K562 (cell line): ENCODE data around the gene IFT172. TPM values are rescaled to one million over a fixed set of nuclear protein-coding genes. Genes with fewer than 3 reads are reported as not detected.

Experiments
- ATAC-seq: fragments of 200-7000 bp; cut with Tn5 transposase; 3 replicates; pipeline ENCODE4 v1.9.1; 2020; ENCODE audit warnings: moderate library complexity
- BruUV-seq: library from RNA; stranded (reverse); fragments of 400-500 nt; replicated peaks from 2 replicates; lab custom pipeline; 2021; lab: Mats Ljungman, UMichigan
- CTCF ChIA-PET: fragments of 300-600 bp; formaldehyde crosslinking; extraction: SDS; loops from one replicate; lab custom pipeline; 2021; ENCODE audit warnings: low intra/inter-chr PET ratio; lab: Yijun Ruan, JAX
- POLR2A ChIA-PET: fragments of 300-600, 350-650 bp; sonication (Branson Sonifier 250); formaldehyde crosslinking; extraction: SDS; loops from one replicate; lab custom pipeline; 2021; ENCODE audit warnings: antibody characterized with exemption, inconsistent platforms; lab: Yijun Ruan, JAX
- DNase-seq, 4 experiments: peaks; one replicate each; pipeline versions ENCODE4 v3.0.0 to v3.0.0-alpha.2; 2011 to 2018; ENCODE audit warnings: low spot score in 3 of 4, mixed read lengths in 3 of 4; ENCODE audit errors: extremely low read depth in 1 of 4
- FAIRE-seq: peaks from 2 replicates; lab custom pipeline; 2011; peaks lifted over from hg19 to GRCh38; lab: Jason Lieb, UNC
- H2AFZ ChIP-seq: 2 replicates; pipeline ENCODE4 v1.6.0; 2011; ENCODE audit warnings: low read depth, low read length, control low read depth, inconsistent platforms
- H3K27ac ChIP-seq: fragments of 200-600 bp; 3 replicates; pipeline ENCODE4 v1.8.0; 2011; ENCODE audit warnings: low read depth, mild to moderate bottlenecking, control low read depth, inconsistent platforms, low read length, moderate library complexity, mixed read lengths; ENCODE audit errors: extremely low read depth
- H3K27me3 ChIP-seq, 2 experiments: fragments of 300-600 bp in 1 of 2; 2 replicates in 1 of 2; 3 replicates in 1 of 2; pipeline versions ENCODE4 v1.6.0 to v1.8.0; 2011; ENCODE audit warnings: inconsistent platforms in 2 of 2, low read length in 2 of 2, mild to moderate bottlenecking in 1 of 2, mixed read lengths in 1 of 2, moderate library complexity in 1 of 2; ENCODE audit not compliant: control insufficient read depth in 2 of 2, insufficient read depth in 2 of 2
- H3K36me3 ChIP-seq: fragments of 300-600 bp; 3 replicates; pipeline ENCODE4 v1.8.0; 2011; ENCODE audit warnings: mild to moderate bottlenecking, low read length, inconsistent platforms; ENCODE audit not compliant: control insufficient read depth, insufficient read depth
- H3K4me1 ChIP-seq, 2 experiments: fragments of 200-600 bp in 1 of 2; replicated peaks in 1 of 2; 2 replicates in 1 of 2; 3 replicates in 1 of 2; pipeline versions ENCODE4 v1.5.1 to v1.8.0; 2011; ENCODE audit warnings: inconsistent platforms in 2 of 2, low read length in 2 of 2, mild to moderate bottlenecking in 1 of 2, mixed read lengths in 1 of 2, moderate library complexity in 1 of 2; ENCODE audit not compliant: control insufficient read depth in 2 of 2, insufficient read depth in 2 of 2
- H3K4me2 ChIP-seq: 2 replicates; pipeline ENCODE4 v1.6.1; 2011; ENCODE audit warnings: low read length, control low read depth, inconsistent platforms, mixed read lengths; ENCODE audit not compliant: insufficient read depth
- H3K4me3 ChIP-seq: fragments of 200-600 bp; sonication (generic), shearing (Covaris generic); 2 replicates; pipeline ENCODE4 v1.5.1; 2016; ENCODE audit warnings: control low read depth, inconsistent platforms
- H3K79me2 ChIP-seq: fragments of 200-600 bp; 3 replicates; pipeline ENCODE4 v1.8.0; 2011; ENCODE audit warnings: low read length, inconsistent platforms; ENCODE audit not compliant: control insufficient read depth, insufficient read depth
- H3K9ac ChIP-seq, 2 experiments: 2 replicates each; pipeline versions ENCODE4 v1.6.0 to v1.6.1; 2011; ENCODE audit warnings: low read depth in 2 of 2, low read length in 2 of 2, control low read depth in 1 of 2, inconsistent platforms in 1 of 2, mild to moderate bottlenecking in 1 of 2, mixed read lengths in 1 of 2; ENCODE audit not compliant: insufficient read depth in 1 of 2
- H3K9me1 ChIP-seq: one replicate; pipeline ENCODE4 v1.6.0; 2011; ENCODE audit warnings: inconsistent platforms, mild to moderate bottlenecking, low read length, moderate library complexity; ENCODE audit not compliant: control insufficient read depth, insufficient read depth
- H3K9me3 ChIP-seq: replicated peaks from 2 replicates; pipeline ENCODE4 v1.5.1; 2011; ENCODE audit warnings: low read depth, low read length, inconsistent platforms; ENCODE audit not compliant: control insufficient read depth, insufficient read depth
- H4K20me1 ChIP-seq: replicated peaks from 2 replicates; pipeline ENCODE4 v1.6.1; 2011; ENCODE audit warnings: low read length, inconsistent platforms, mixed read lengths; ENCODE audit not compliant: control insufficient read depth, insufficient read depth
- ASH1L ChIP-seq: fragments of 450-650 bp; IDR thresholded peaks from 2 replicates; pipeline ENCODE4 v1.6.1; 2018; ENCODE audit warnings: borderline replicate concordance, mild to moderate bottlenecking, low read depth; ENCODE audit not compliant: partially characterized antibody
- BMI1 ChIP-seq: fragments of 150-350 bp; IDR thresholded peaks from 2 replicates; pipeline ENCODE4 v1.6.1; 2014; ENCODE audit warnings: low read length
- CHD1 ChIP-seq: fragments of 200-600 bp; sonication (generic); IDR thresholded peaks from one replicate; pipeline ENCODE4 v1.6.1; 2012; ENCODE audit warnings: mild to moderate bottlenecking, moderate library complexity, low read length, inconsistent platforms
- PML ChIP-seq: IDR thresholded peaks from 2 replicates; pipeline ENCODE4 v1.6.1; 2012; ENCODE audit warnings: low read length, inconsistent platforms
- RB1 ChIP-seq: fragments of 450-650 bp; IDR thresholded peaks from 2 replicates; pipeline ENCODE4 v1.6.1; 2017; ENCODE audit warnings: low read depth, mild to moderate bottlenecking
- ZBTB17 ChIP-seq: fragments of 450-650 bp; formaldehyde crosslinking; IDR thresholded peaks from 2 replicates; pipeline ENCODE4 v1.4.0; 2020; ENCODE audit warnings: mild to moderate bottlenecking
- ZBTB5 ChIP-seq: fragments of 450-650 bp; IDR thresholded peaks from 2 replicates; pipeline ENCODE4 v1.6.1; 2017; ENCODE audit warnings: antibody characterized with exemption
- ZNF184 ChIP-seq: sonication (generic); formaldehyde crosslinking; IDR thresholded peaks from 2 replicates; pipeline ENCODE4 v1.5.0; 2020; ENCODE audit warnings: missing genetic modification reagents
- ZNF263 ChIP-seq: sonication (generic); formaldehyde crosslinking; IDR thresholded peaks from 2 replicates; pipeline ENCODE4 v1.8.0; 2022; ENCODE audit warnings: mild to moderate bottlenecking, missing genetic modification reagents, borderline replicate concordance
- ZNF318 ChIP-seq, 2 experiments: fragments of 450-650 bp; IDR thresholded peaks; 2 replicates each; pipeline ENCODE4 v1.6.1; 2016; ENCODE audit warnings: mild to moderate bottlenecking in 2 of 2, borderline replicate concordance in 1 of 2, low read depth in 1 of 2, moderate library complexity in 1 of 2
- ZNF778 ChIP-seq: fragments of 450-650 bp; formaldehyde crosslinking; IDR thresholded peaks from 2 replicates; pipeline ENCODE4 v1.4.0; 2020; ENCODE audit warnings: mild to moderate bottlenecking, moderate library complexity
- in situ Hi-C: fragments of 300-500 bp; cut with MboI; formaldehyde crosslinking; loops from 4 replicates; pipeline ENCODE4 v1.15.0; 2018; ENCODE audit warnings: inconsistent platforms, mixed read lengths
- intact Hi-C: fragments of 100-400 bp; cut with micrococcal nuclease; formaldehyde crosslinking; loops from 2 replicates; pipeline ENCODE4 v1.14.2; 2022
- polyA plus RNA-seq, 8 experiments: library from polyadenylated mRNA; depleted of rRNA in 4 of 8; stranded (reverse) in 5 of 8; unstranded in 3 of 8; fragments of >200 nt; fragmentation: Nextera tagmentation in 2 of 8; fragmentation: Illumina TruSeq in 1 of 8; extraction: Ambion mirVana in 2 of 8; extraction: Trizol in 1 of 8; gene quantifications; 2 replicates each; pipeline versions ENCODE4 v1.2.1 to v1.2.3, GENCODE V29; 2011 to 2014; ENCODE audit warnings: inconsistent platforms in 1 of 8, missing spikeins in 1 of 8
- total RNA-seq, 7 experiments: library from RNA; depleted of rRNA in 6 of 7; stranded (reverse); fragments of >200 nt in 6 of 7; fragmentation: Illumina TruSeq in 2 of 7; extraction: Trizol in 2 of 7; gene quantifications; 2 replicates each; pipeline versions ENCODE4 v1.2.1 to v1.2.3, GENCODE V29; 2011 to 2021; ENCODE audit warnings: low replicate concordance in 1 of 7

IFT172 gene
- total and polyA plus RNA-seq, 9 of the 15 experiments (the other 6 are each of a cell fraction or from before 2014, with no cell fraction given), result 5.6 to 19.1 (median 13.5) TPM

GRCh38 chr2:27502142-27502541 is 12.6 kb upstream of the IFT172 start (continued):
- no peak for TF ChIP-seq ZBTB5

GRCh38 chr2:27501042-27501441 is 11.5 kb upstream of the IFT172 start:
- H3K4me2 ChIP-seq, result no peak overlapping the region
- in situ Hi-C loops, result no loop called here
- H3K27ac ChIP-seq, result no peak overlapping the region
- no peaks in the 10 kb centered on the region for H3K9me1 ChIP-seq
- H3K4me1 ChIP-seq, result peaks cover 6 to 13% of the 10 kb centered on the region in 2 experiments; a peak in 3 of 5 replicates
- no peaks in the 10 kb centered on the region for H3K9me3 ChIP-seq
- H2AFZ ChIP-seq, result no peak overlapping the region
- no peak overlapping the region for H3K4me3 ChIP-seq
- no peaks in the 10 kb centered on the region; a peak in 1 of 5 replicates for H3K27me3 ChIP-seq
- CTCF ChIA-PET, result no interaction called here
- POLR2A ChIA-PET, result interaction anchor here (1.2 kb wide), 1 partner anchor 13 kb away, joined by 3 read pairs; no protein-coding TSS in a partner anchor
- FAIRE-seq (no peak), ATAC-seq (no peak), DNase-seq (no peak)
- no TSS peak for BruUV-seq
- H3K79me2 ChIP-seq, result no peaks in the 10 kb centered on the region
- intact Hi-C loops, result no loop called here
- no peaks in the 10 kb centered on the region for H3K36me3 ChIP-seq
- H3K9ac ChIP-seq, result no peak overlapping the region
- no peaks in the 10 kb centered on the region for H4K20me1 ChIP-seq
- TF ChIP-seq ZNF318 (IDR thresholded peaks at IDR 0.05; ENCODE audit: borderline replicate concordance in 1 of 2, low read depth in 1 of 2), result no peak
- no peak for TF ChIP-seq BMI1
- TF ChIP-seq ZNF778 (CRISPR knock-in tag), result no peak
- TF ChIP-seq PML, result no peak
- TF ChIP-seq ZNF263, result no peak
- no peak for TF ChIP-seq ASH1L
- no peak for TF ChIP-seq ZNF184 (CRISPR knock-in tag)
- no peak for TF ChIP-seq ZBTB17
- TF ChIP-seq RB1, result no peak
- no peak for TF ChIP-seq CHD1
